ENCODE data around the gene SESN3.
"Not testable (repeated sequence)": the region's sequence is repeated elsewhere in the genome, so short reads cannot be mapped to it uniquely, and the experiment has no call there.

The SESN3 gene, protein sequence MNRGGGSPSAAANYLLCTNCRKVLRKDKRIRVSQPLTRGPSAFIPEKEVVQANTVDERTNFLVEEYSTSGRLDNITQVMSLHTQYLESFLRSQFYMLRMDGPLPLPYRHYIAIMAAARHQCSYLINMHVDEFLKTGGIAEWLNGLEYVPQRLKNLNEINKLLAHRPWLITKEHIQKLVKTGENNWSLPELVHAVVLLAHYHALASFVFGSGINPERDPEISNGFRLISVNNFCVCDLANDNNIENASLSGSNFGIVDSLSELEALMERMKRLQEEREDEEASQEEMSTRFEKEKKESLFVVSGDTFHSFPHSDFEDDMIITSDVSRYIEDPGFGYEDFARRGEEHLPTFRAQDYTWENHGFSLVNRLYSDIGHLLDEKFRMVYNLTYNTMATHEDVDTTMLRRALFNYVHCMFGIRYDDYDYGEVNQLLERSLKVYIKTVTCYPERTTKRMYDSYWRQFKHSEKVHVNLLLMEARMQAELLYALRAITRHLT

GRCh38 chr11:95231127-95231880, at the start of gene SESN3:
SESN3 (minus strand) TSS chr11:95231202; CDS start chr11:95230860, 342 bp downstream.
- TF ChIP-seq CTCF (IDR thresholded peaks at IDR 0.05; ENCODE audit: control insufficient read depth, insufficient read depth, low read depth, low read length, missing control alignments) = no peak
- peak; percentile 95 for DNase-seq (ENCODE audit: low read depth)
- peak within 1 kb of the TSS; percentile 49 for H3K4me3 ChIP-seq (ENCODE audit: control insufficient read depth, low read depth, low read length)

- TF ChIP-seq CTCF (IDR thresholded peaks at IDR 0.05; ENCODE audit: control insufficient read depth, insufficient read depth, low read depth, low read length, missing control alignments) = no peak
- no peak overlapping the region for H3K4me3 ChIP-seq (ENCODE audit: control insufficient read depth, low read depth, low read length)
- no peak for DNase-seq (ENCODE audit: low read depth)
These were observed 49.2 kb upstream of the SESN3 start for GRCh38 chr11:95279921-95280868.

GRCh38 chr11:95277868-95278267, 46.9 kb upstream of the SESN3 start:
- no peak for TF ChIP-seq CTCF (IDR thresholded peaks at IDR 0.05; ENCODE audit: control insufficient read depth, insufficient read depth, low read depth, low read length, missing control alignments)
- H3K4me3 ChIP-seq (ENCODE audit: control insufficient read depth, low read depth, low read length) = no peak overlapping the region
- no peak for DNase-seq (ENCODE audit: low read depth)

- no peak overlapping the region for H3K4me3 ChIP-seq (ENCODE audit: control insufficient read depth, low read depth, low read length)
- DNase-seq (ENCODE audit: low read depth) = no peak
- no peak for TF ChIP-seq CTCF (IDR thresholded peaks at IDR 0.05; ENCODE audit: control insufficient read depth, insufficient read depth, low read depth, low read length, missing control alignments)
These were observed 45.1 kb upstream of the SESN3 start for GRCh38 chr11:95276139-95276538.

DNA sequence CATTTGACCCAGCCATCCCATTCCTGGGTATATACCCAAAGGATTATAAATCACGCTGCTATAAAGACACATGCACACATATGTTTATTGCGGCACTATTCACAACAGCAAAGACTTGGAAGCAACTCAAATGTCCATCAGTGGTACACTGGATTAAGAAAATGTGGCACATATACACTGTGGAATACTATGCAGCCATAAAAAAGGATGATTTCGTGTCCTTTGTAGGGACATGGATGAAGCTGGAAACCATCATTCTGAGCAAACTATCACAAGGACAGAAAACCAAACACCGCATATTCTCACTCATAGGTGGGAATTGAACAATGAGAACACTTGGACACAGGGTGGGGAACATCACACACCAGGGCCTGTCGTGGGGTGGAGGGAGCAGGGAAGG, 42.6 kb upstream of the SESN3 start:
- not testable (repeated sequence) for DNase-seq (ENCODE audit: low read depth); H3K4me3 ChIP-seq (ENCODE audit: control insufficient read depth, low read depth, low read length)

DNA sequence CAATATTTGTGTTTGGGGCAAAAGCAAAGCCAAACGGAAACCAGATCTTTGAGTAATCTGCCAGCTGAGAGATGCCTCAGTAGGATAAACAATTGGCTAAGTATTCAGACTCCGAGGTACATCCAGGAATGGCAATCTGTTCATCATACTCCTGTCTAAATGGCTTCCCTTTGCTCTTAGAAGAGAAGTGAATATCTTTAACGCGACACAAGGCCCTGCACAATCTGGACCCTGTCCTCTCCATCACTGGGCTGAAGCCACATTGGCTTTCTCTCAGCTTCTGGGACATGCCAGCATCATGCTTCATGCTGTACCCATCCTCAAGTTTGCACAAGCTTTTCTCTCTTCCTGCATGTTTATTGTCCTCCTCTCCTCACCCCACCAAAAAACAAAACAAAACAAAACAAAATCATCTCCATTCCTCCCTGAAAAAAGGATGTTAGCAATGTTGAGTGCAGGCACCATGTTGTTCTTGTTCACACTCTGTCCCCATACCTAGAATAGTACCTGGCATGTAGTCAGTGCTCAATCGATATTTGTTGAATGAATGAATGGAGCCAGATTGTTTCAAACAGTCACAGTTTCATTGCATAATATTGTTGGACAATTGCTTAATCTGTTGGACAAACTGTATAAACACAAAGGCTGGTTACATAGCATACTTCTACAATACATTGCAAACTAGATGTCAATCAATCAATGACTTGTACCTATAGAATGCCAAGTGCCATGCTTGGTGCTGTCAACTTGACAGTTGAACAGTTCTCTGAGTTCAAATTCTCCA, 38.2 kb upstream of the SESN3 start:
- TF ChIP-seq CTCF (IDR thresholded peaks at IDR 0.05; ENCODE audit: control insufficient read depth, insufficient read depth, low read depth, low read length, missing control alignments) = no peak
- no peak for DNase-seq (ENCODE audit: low read depth)
- no peak overlapping the region for H3K4me3 ChIP-seq (ENCODE audit: control insufficient read depth, low read depth, low read length)
